K562 (cell line): ENCODE measurements around the gene SLC2A9. TPM values are rescaled to one million over a fixed set of nuclear protein-coding genes. Genes with fewer than 3 reads are reported as not detected.

Experiments
- ATAC-seq: fragments of 200-7000 bp; cut with Tn5 transposase; 3 replicates; pipeline ENCODE4 v1.9.1; 2020; ENCODE audit warnings: moderate library complexity
- BruUV-seq: library from RNA; stranded (reverse); fragments of 400-500 nt; replicated peaks from 2 replicates; lab custom pipeline; 2021; lab: Mats Ljungman, UMichigan
- CTCF ChIA-PET: fragments of 300-600 bp; formaldehyde crosslinking; extraction: SDS; loops from one replicate; lab custom pipeline; 2021; ENCODE audit warnings: low intra/inter-chr PET ratio; lab: Yijun Ruan, JAX
- POLR2A ChIA-PET: fragments of 300-600, 350-650 bp; sonication (Branson Sonifier 250); formaldehyde crosslinking; extraction: SDS; loops from one replicate; lab custom pipeline; 2021; ENCODE audit warnings: antibody characterized with exemption, inconsistent platforms; lab: Yijun Ruan, JAX
- DNase-seq, 4 experiments: peaks; one replicate each; pipeline versions ENCODE4 v3.0.0 to v3.0.0-alpha.2; 2011 to 2018; ENCODE audit warnings: low spot score in 3 of 4, mixed read lengths in 3 of 4; ENCODE audit errors: extremely low read depth in 1 of 4
- FAIRE-seq: peaks from 2 replicates; lab custom pipeline; 2011; peaks lifted over from hg19 to GRCh38; lab: Jason Lieb, UNC
- H2AFZ ChIP-seq: 2 replicates; pipeline ENCODE4 v1.6.0; 2011; ENCODE audit warnings: low read depth, low read length, control low read depth, inconsistent platforms
- H3K27ac ChIP-seq: fragments of 200-600 bp; 3 replicates; pipeline ENCODE4 v1.8.0; 2011; ENCODE audit warnings: low read depth, mild to moderate bottlenecking, control low read depth, inconsistent platforms, low read length, moderate library complexity, mixed read lengths; ENCODE audit errors: extremely low read depth
- H3K27me3 ChIP-seq, 2 experiments: fragments of 300-600 bp in 1 of 2; 2 replicates in 1 of 2; 3 replicates in 1 of 2; pipeline versions ENCODE4 v1.6.0 to v1.8.0; 2011; ENCODE audit warnings: inconsistent platforms in 2 of 2, low read length in 2 of 2, mild to moderate bottlenecking in 1 of 2, mixed read lengths in 1 of 2, moderate library complexity in 1 of 2; ENCODE audit not compliant: control insufficient read depth in 2 of 2, insufficient read depth in 2 of 2
- H3K36me3 ChIP-seq: fragments of 300-600 bp; 3 replicates; pipeline ENCODE4 v1.8.0; 2011; ENCODE audit warnings: mild to moderate bottlenecking, low read length, inconsistent platforms; ENCODE audit not compliant: control insufficient read depth, insufficient read depth
- H3K4me1 ChIP-seq, 2 experiments: fragments of 200-600 bp in 1 of 2; replicated peaks in 1 of 2; 2 replicates in 1 of 2; 3 replicates in 1 of 2; pipeline versions ENCODE4 v1.5.1 to v1.8.0; 2011; ENCODE audit warnings: inconsistent platforms in 2 of 2, low read length in 2 of 2, mild to moderate bottlenecking in 1 of 2, mixed read lengths in 1 of 2, moderate library complexity in 1 of 2; ENCODE audit not compliant: control insufficient read depth in 2 of 2, insufficient read depth in 2 of 2
- H3K4me2 ChIP-seq: 2 replicates; pipeline ENCODE4 v1.6.1; 2011; ENCODE audit warnings: low read length, control low read depth, inconsistent platforms, mixed read lengths; ENCODE audit not compliant: insufficient read depth
- H3K4me3 ChIP-seq: fragments of 200-600 bp; sonication (generic), shearing (Covaris generic); 2 replicates; pipeline ENCODE4 v1.5.1; 2016; ENCODE audit warnings: control low read depth, inconsistent platforms
- H3K79me2 ChIP-seq: fragments of 200-600 bp; 3 replicates; pipeline ENCODE4 v1.8.0; 2011; ENCODE audit warnings: low read length, inconsistent platforms; ENCODE audit not compliant: control insufficient read depth, insufficient read depth
- H3K9ac ChIP-seq, 2 experiments: 2 replicates each; pipeline versions ENCODE4 v1.6.0 to v1.6.1; 2011; ENCODE audit warnings: low read depth in 2 of 2, low read length in 2 of 2, control low read depth in 1 of 2, inconsistent platforms in 1 of 2, mild to moderate bottlenecking in 1 of 2, mixed read lengths in 1 of 2; ENCODE audit not compliant: insufficient read depth in 1 of 2
- H3K9me1 ChIP-seq: one replicate; pipeline ENCODE4 v1.6.0; 2011; ENCODE audit warnings: inconsistent platforms, mild to moderate bottlenecking, low read length, moderate library complexity; ENCODE audit not compliant: control insufficient read depth, insufficient read depth
- H3K9me3 ChIP-seq: replicated peaks from 2 replicates; pipeline ENCODE4 v1.5.1; 2011; ENCODE audit warnings: low read depth, low read length, inconsistent platforms; ENCODE audit not compliant: control insufficient read depth, insufficient read depth
- H4K20me1 ChIP-seq: replicated peaks from 2 replicates; pipeline ENCODE4 v1.6.1; 2011; ENCODE audit warnings: low read length, inconsistent platforms, mixed read lengths; ENCODE audit not compliant: control insufficient read depth, insufficient read depth
- ARID2 ChIP-seq: fragments of 450-650 bp; IDR thresholded peaks from 2 replicates; pipeline ENCODE4 v1.6.1; 2017; ENCODE audit warnings: antibody characterized with exemption, mild to moderate bottlenecking
- BCL6 ChIP-seq: fragments of 250-450 bp; sonication (Bioruptor Pico); IDR thresholded peaks from 2 replicates; pipeline ENCODE4 v1.4.0; 2020
- DACH1 ChIP-seq: fragments of 450-650 bp; IDR thresholded peaks from 2 replicates; pipeline ENCODE4 v1.6.1; 2018; ENCODE audit not compliant: partially characterized antibody
- KDM2B ChIP-seq: fragments of 250-450 bp; sonication (Bioruptor Pico); IDR thresholded peaks from 2 replicates; pipeline ENCODE4 v1.8.0; 2021; ENCODE audit warnings: mild to moderate bottlenecking, moderate library complexity
- MAZ ChIP-seq, 2 experiments: fragments of 450-650 bp in 1 of 2; sonication (generic) in 1 of 2; formaldehyde crosslinking; IDR thresholded peaks in 1 of 2; conservative IDR thresholded peaks in 1 of 2; 2 replicates each; pipeline versions ENCODE4 v1.4.0 to v1.5.0; 2020; ENCODE audit warnings: mild to moderate bottlenecking in 1 of 2, missing genetic modification reagents in 1 of 2
- MECOM ChIP-seq: fragments of 250-450 bp; sonication (Bioruptor Pico); IDR thresholded peaks from 2 replicates; pipeline ENCODE4 v1.8.0; 2022; ENCODE audit warnings: inconsistent platforms
- NFIC ChIP-seq: fragments of 450-650 bp; IDR thresholded peaks from 2 replicates; pipeline ENCODE4 v1.6.1; 2017; ENCODE audit warnings: mild to moderate bottlenecking, inconsistent platforms
- PRPF4 ChIP-seq: fragments of 200-400 bp; formaldehyde crosslinking; IDR thresholded peaks from one replicate; pipeline ENCODE4 v1.6.1; 2017; ENCODE audit warnings: low read length, low read depth, mild to moderate bottlenecking; ENCODE audit not compliant: insufficient read depth, poor library complexity, severe bottlenecking
- SAP30 ChIP-seq: fragments of 200-600 bp; sonication (generic); IDR thresholded peaks from 2 replicates; pipeline ENCODE4 v1.6.1; 2012; ENCODE audit warnings: borderline replicate concordance, low read depth, mild to moderate bottlenecking, moderate library complexity, low read length, control low read depth, inconsistent platforms; ENCODE audit not compliant: insufficient read depth, poor library complexity, severe bottlenecking
- SP1 ChIP-seq: sonication (generic); formaldehyde crosslinking; IDR thresholded peaks from 2 replicates; pipeline ENCODE4 v1.8.1; 2022; ENCODE audit warnings: mild to moderate bottlenecking, missing genetic modification reagents
- STAG1 ChIP-seq: sonication (generic); formaldehyde crosslinking; IDR thresholded peaks from 2 replicates; pipeline ENCODE4 v1.5.0; 2020; ENCODE audit warnings: missing genetic modification reagents, borderline replicate concordance
- TEAD1 ChIP-seq, 2 experiments: fragments of 450-650 bp in 1 of 2; sonication (generic) in 1 of 2; formaldehyde crosslinking; IDR thresholded peaks; 2 replicates each; pipeline versions ENCODE4 v1.4.0 to v1.8.0; 2020 to 2022; ENCODE audit warnings: mild to moderate bottlenecking in 2 of 2, missing genetic modification reagents in 1 of 2
- ZNF239 ChIP-seq: fragments of 250-450 bp; sonication (Bioruptor Pico); IDR thresholded peaks from 2 replicates; pipeline ENCODE4 v1.4.0; 2020; ENCODE audit warnings: mild to moderate bottlenecking
- ZNF717 ChIP-seq: fragments of 250-450 bp; sonication (Bioruptor Pico); IDR thresholded peaks from 2 replicates; pipeline ENCODE4 v1.5.0; 2021
- WGBS: fragments of 100-300 bp; shearing (Covaris generic); methylation state at CpG from one replicate; pipeline ENCODE4 v1.1.6; 2016; ENCODE audit warnings: low coverage, mixed read lengths; ENCODE audit not compliant: insufficient coverage; ENCODE audit errors: missing lambda C conversion rate; 5-methylcytosine and 5-hydroxymethylcytosine counted together
- in situ Hi-C: fragments of 300-500 bp; cut with MboI; formaldehyde crosslinking; loops from 4 replicates; pipeline ENCODE4 v1.15.0; 2018; ENCODE audit warnings: inconsistent platforms, mixed read lengths
- intact Hi-C: fragments of 100-400 bp; cut with micrococcal nuclease; formaldehyde crosslinking; loops from 2 replicates; pipeline ENCODE4 v1.14.2; 2022
- polyA plus RNA-seq, 8 experiments: library from polyadenylated mRNA; depleted of rRNA in 4 of 8; stranded (reverse) in 5 of 8; unstranded in 3 of 8; fragments of >200 nt; fragmentation: Nextera tagmentation in 2 of 8; fragmentation: Illumina TruSeq in 1 of 8; extraction: Ambion mirVana in 2 of 8; extraction: Trizol in 1 of 8; gene quantifications; 2 replicates each; pipeline versions ENCODE4 v1.2.1 to v1.2.3, GENCODE V29; 2011 to 2014; ENCODE audit warnings: inconsistent platforms in 1 of 8, missing spikeins in 1 of 8
- total RNA-seq, 7 experiments: library from RNA; depleted of rRNA in 6 of 7; stranded (reverse); fragments of >200 nt in 6 of 7; fragmentation: Illumina TruSeq in 2 of 7; extraction: Trizol in 2 of 7; gene quantifications; 2 replicates each; pipeline versions ENCODE4 v1.2.1 to v1.2.3, GENCODE V29; 2011 to 2021; ENCODE audit warnings: low replicate concordance in 1 of 7
- TF ChIP-seq, protein P1 (sequence below): fragments of 450-650 bp; IDR thresholded peaks from 2 replicates; pipeline ENCODE4 v1.6.1; 2017; ENCODE audit warnings: antibody characterized with exemption, mild to moderate bottlenecking
- TF ChIP-seq, protein P2 (sequence below): sonication (generic); formaldehyde crosslinking; IDR thresholded peaks from 2 replicates; pipeline ENCODE4 v1.9.0; 2022; ENCODE audit warnings: mild to moderate bottlenecking, missing genetic modification reagents

The SLC2A9 gene
- total and polyA plus RNA-seq, 9 of the 15 experiments (the other 6 are each of a cell fraction or from before 2014, with no cell fraction given) = 0.15 to 1.9 (median 0.76) TPM

- intact Hi-C loops (no loop called here), in situ Hi-C loops (no loop called here)
- peaks cover 2% of the 10 kb centered on the region for H3K9me1 ChIP-seq
- ATAC-seq = no peak
- H3K4me1 ChIP-seq = no peaks in the 10 kb centered on the region
- no peaks in the 10 kb centered on the region for H3K36me3 ChIP-seq
- H3K9ac ChIP-seq = no peak overlapping the region
- no peak overlapping the region for H2AFZ ChIP-seq
- FAIRE-seq = no peak
- H3K27me3 ChIP-seq = peaks cover 0 to 7% of the 10 kb centered on the region in 2 experiments; a peak in 2 of 5 replicates
- H3K9me3 ChIP-seq = no peaks in the 10 kb centered on the region
- no peaks in the 10 kb centered on the region for H3K79me2 ChIP-seq
- no peak overlapping the region for H3K4me3 ChIP-seq
- no peaks in the 10 kb centered on the region for H4K20me1 ChIP-seq
- WGBS = 0% methylated on average over 3 of the region's 3 CpGs
- H3K27ac ChIP-seq = no peak overlapping the region
- DNase-seq = no peak
- H3K4me2 ChIP-seq = no peak overlapping the region
- POLR2A ChIA-PET = no interaction called here
- CTCF ChIA-PET = no interaction called here
- TF ChIP-seq SP1 (no peak), TEAD1 (CRISPR knock-in tag; IDR thresholded peaks at IDR 0.05) (no peak), DACH1 (no peak), MECOM (CRISPR knock-in tag) (no peak), PRPF4 (no peak), BCL6 (no peak), ZNF239 (CRISPR knock-in tag) (no peak), SAP30 (no peak), ZNF717 (CRISPR knock-in tag) (no peak), KDM2B (CRISPR knock-in tag) (no peak), NFIC (no peak), MAZ (CRISPR knock-in tag; conservative IDR thresholded peaks at IDR 0.05 in 1 of 2, IDR thresholded peaks at IDR 0.05 in 1 of 2) (no peak), ARID2 (no peak), STAG1 (no peak)
- TF ChIP-seq, protein P1, sequence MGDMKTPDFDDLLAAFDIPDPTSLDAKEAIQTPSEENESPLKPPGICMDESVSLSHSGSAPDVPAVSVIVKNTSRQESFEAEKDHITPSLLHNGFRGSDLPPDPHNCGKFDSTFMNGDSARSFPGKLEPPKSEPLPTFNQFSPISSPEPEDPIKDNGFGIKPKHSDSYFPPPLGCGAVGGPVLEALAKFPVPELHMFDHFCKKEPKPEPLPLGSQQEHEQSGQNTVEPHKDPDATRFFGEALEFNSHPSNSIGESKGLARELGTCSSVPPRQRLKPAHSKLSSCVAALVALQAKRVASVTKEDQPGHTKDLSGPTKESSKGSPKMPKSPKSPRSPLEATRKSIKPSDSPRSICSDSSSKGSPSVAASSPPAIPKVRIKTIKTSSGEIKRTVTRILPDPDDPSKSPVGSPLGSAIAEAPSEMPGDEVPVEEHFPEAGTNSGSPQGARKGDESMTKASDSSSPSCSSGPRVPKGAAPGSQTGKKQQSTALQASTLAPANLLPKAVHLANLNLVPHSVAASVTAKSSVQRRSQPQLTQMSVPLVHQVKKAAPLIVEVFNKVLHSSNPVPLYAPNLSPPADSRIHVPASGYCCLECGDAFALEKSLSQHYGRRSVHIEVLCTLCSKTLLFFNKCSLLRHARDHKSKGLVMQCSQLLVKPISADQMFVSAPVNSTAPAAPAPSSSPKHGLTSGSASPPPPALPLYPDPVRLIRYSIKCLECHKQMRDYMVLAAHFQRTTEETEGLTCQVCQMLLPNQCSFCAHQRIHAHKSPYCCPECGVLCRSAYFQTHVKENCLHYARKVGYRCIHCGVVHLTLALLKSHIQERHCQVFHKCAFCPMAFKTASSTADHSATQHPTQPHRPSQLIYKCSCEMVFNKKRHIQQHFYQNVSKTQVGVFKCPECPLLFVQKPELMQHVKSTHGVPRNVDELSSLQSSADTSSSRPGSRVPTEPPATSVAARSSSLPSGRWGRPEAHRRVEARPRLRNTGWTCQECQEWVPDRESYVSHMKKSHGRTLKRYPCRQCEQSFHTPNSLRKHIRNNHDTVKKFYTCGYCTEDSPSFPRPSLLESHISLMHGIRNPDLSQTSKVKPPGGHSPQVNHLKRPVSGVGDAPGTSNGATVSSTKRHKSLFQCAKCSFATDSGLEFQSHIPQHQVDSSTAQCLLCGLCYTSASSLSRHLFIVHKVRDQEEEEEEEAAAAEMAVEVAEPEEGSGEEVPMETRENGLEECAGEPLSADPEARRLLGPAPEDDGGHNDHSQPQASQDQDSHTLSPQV = no peak
- TF ChIP-seq, protein P2, sequence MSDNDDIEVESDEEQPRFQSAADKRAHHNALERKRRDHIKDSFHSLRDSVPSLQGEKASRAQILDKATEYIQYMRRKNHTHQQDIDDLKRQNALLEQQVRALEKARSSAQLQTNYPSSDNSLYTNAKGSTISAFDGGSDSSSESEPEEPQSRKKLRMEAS (CRISPR knock-in tag) = no peak
- no TSS peak for BruUV-seq
Observed at GRCh38 chr4:9994246-9994847, 26.9 kb downstream of the SLC2A9 start.
